Activated T-helper 17 cell treated with anti-CD3 and anti-CD28 coated beads, Interleukin-2, amount 50 U/mL, for 72 hours (primary cell): ENCODE data around the gene JAK3. TPM values are rescaled to one million over a fixed set of nuclear protein-coding genes. Genes with fewer than 3 reads are reported as not detected.

ENCODE experiments used
- ATAC-seq: fragments of 150-1000 bp; cut with Tn5 transposase; replicated peaks from 2 replicates; pipeline ENCODE4 v1.10.0; 2021; ENCODE audit warnings: mild to moderate bottlenecking, moderate library complexity
- H3K27ac Mint-ChIP-seq: one replicate; pipeline ENCODE4 v1.8.0; 2022; ENCODE audit warnings: mixed read lengths
- H3K27me3 Mint-ChIP-seq: one replicate; pipeline ENCODE4 v1.8.0; 2022; ENCODE audit warnings: mixed read lengths
- H3K36me3 Mint-ChIP-seq: one replicate; pipeline ENCODE4 v1.8.0; 2022; ENCODE audit warnings: low read depth, mild to moderate bottlenecking, mixed read lengths
- H3K4me1 Mint-ChIP-seq: one replicate; pipeline ENCODE4 v1.8.0; 2022; ENCODE audit warnings: mixed read lengths
- H3K4me3 Mint-ChIP-seq: one replicate; pipeline ENCODE4 v1.8.0; 2022; ENCODE audit warnings: mild to moderate bottlenecking, mixed read lengths
- H3K9me3 Mint-ChIP-seq: one replicate; pipeline ENCODE4 v1.8.0; 2022; ENCODE audit warnings: mixed read lengths
- total RNA-seq, 2 donors: library from RNA; stranded (reverse); gene quantifications; one replicate each; pipeline ENCODE4 v1.2.3, GENCODE V29; 2022

Gene JAK3
- total RNA-seq, 2 donors from 2014 or later, result 186 to 250 TPM

- peak; percentile 8 for ATAC-seq
- no peak within 1 kb of the TSS for H3K27ac Mint-ChIP-seq
- no peaks in the 10 kb centered on the region for H3K27me3 Mint-ChIP-seq
- no peaks in the 10 kb centered on the region for H3K9me3 Mint-ChIP-seq
- peaks cover 5% of the 10 kb centered on the region for H3K36me3 Mint-ChIP-seq
- H3K4me3 Mint-ChIP-seq, result peak within 1 kb of the TSS; percentile 79
- no peaks in the 10 kb centered on the region for H3K4me1 Mint-ChIP-seq
Observed at GRCh38 chr19:17871878-17872250, 24.1 kb upstream of the JAK3 start, which contains the start of gene SLC5A5. TSS of gene SLC5A5 (plus strand) at chr19:17871945. CDS start at chr19:17872320, 375 bp downstream.

GRCh38 chr19:17871032-17871877 is 23.5 kb upstream of the JAK3 start:
- H3K4me3 Mint-ChIP-seq, result peak overlapping the region; percentile 79
- H3K9me3 Mint-ChIP-seq, result no peaks in the 10 kb centered on the region
- H3K27me3 Mint-ChIP-seq, result no peaks in the 10 kb centered on the region
- H3K36me3 Mint-ChIP-seq, result peaks cover 5% of the 10 kb centered on the region
- H3K4me1 Mint-ChIP-seq, result no peaks in the 10 kb centered on the region
- ATAC-seq, result no peak
- H3K27ac Mint-ChIP-seq, result no peak overlapping the region

- Mint-ChIP-seq H3K27ac (no peak overlapping the region), H3K27me3 (no peaks in the 10 kb centered on the region), H3K9me3 (no peaks in the 10 kb centered on the region), H3K4me1 (no peaks in the 10 kb centered on the region), H3K4me3 (no peak overlapping the region), H3K36me3 (peaks cover 17% of the 10 kb centered on the region)
- no peak for ATAC-seq
Observed at GRCh38 chr19:17869114-17869608, 21.4 kb upstream of the JAK3 start.

- H3K27ac Mint-ChIP-seq, result no peak overlapping the region
- no peaks in the 10 kb centered on the region for H3K4me1 Mint-ChIP-seq
- H3K9me3 Mint-ChIP-seq, result no peaks in the 10 kb centered on the region
- H3K36me3 Mint-ChIP-seq, result peaks cover 22% of the 10 kb centered on the region
- H3K27me3 Mint-ChIP-seq, result no peaks in the 10 kb centered on the region
- ATAC-seq, result no peak
- no peak overlapping the region for H3K4me3 Mint-ChIP-seq
Observed at GRCh38 chr19:17868669-17869068, 20.9 kb upstream of the JAK3 start.

DNA sequence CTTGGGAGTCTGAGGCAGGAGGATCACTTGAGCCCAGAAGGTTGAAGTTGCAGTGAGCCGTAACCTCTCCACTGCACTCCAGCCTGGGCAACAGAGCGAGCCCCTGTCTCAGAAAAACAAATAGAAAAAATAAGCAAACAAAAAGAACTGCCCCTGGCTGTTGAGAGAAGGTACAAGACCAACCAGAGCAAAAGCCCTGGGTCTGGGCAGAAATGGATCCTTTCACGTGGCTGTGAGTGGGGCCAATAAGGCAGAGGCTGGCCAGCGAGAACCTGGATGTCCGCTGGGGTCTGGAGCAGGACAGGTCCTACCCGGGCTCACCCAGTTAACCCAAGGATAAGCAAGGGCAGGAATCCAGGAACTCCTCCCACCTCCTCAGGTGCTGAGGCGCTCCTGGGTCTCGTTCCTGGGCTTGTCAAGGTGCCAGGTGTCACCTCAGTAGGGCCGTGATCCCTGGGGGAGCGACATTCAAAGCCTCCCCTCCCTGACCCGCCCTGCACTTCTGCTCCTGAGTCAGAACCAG is 19.2 kb upstream of the JAK3 start:
- H3K4me1 Mint-ChIP-seq, result no peaks in the 10 kb centered on the region
- no peak overlapping the region for H3K27ac Mint-ChIP-seq
- no peak for ATAC-seq
- no peak overlapping the region for H3K4me3 Mint-ChIP-seq
- H3K27me3 Mint-ChIP-seq, result no peaks in the 10 kb centered on the region
- H3K36me3 Mint-ChIP-seq, result peaks cover 38% of the 10 kb centered on the region
- no peaks in the 10 kb centered on the region for H3K9me3 Mint-ChIP-seq

DNA sequence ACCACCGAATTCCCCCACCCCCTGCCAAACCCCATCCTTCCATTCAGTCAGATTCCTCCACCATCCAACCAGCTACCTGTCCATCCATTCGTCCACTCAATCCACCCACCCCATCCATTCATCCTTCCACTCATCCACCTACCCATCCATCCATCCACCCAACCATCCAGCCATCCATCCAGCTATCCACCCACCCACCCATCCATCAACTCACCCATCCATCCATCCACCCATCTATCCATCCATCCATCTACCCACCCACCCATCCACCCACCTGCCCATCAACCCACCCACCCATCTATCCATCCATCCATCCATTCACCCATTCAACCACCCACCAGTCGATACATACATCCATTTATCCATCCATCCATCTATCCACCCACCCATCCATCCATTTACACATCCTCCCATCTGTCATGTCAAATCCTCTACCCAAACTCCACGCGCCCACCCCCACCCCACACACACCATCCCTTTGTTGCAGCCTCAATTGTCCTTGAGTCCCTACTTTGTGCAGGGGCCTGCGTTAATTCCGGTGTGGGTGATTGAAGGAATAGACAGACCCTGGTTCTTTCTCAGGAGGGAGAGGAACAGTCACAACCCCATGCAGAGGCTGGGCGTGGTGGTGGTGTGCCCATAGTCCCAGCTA is 18.7 kb upstream of the JAK3 start:
- H3K9me3 Mint-ChIP-seq, result no peaks in the 10 kb centered on the region
- H3K27ac Mint-ChIP-seq, result no peak overlapping the region
- H3K4me1 Mint-ChIP-seq, result peaks cover 2% of the 10 kb centered on the region
- ATAC-seq, result no peak
- H3K4me3 Mint-ChIP-seq, result no peak overlapping the region
- no peaks in the 10 kb centered on the region for H3K27me3 Mint-ChIP-seq
- H3K36me3 Mint-ChIP-seq, result peaks cover 44% of the 10 kb centered on the region

DNA sequence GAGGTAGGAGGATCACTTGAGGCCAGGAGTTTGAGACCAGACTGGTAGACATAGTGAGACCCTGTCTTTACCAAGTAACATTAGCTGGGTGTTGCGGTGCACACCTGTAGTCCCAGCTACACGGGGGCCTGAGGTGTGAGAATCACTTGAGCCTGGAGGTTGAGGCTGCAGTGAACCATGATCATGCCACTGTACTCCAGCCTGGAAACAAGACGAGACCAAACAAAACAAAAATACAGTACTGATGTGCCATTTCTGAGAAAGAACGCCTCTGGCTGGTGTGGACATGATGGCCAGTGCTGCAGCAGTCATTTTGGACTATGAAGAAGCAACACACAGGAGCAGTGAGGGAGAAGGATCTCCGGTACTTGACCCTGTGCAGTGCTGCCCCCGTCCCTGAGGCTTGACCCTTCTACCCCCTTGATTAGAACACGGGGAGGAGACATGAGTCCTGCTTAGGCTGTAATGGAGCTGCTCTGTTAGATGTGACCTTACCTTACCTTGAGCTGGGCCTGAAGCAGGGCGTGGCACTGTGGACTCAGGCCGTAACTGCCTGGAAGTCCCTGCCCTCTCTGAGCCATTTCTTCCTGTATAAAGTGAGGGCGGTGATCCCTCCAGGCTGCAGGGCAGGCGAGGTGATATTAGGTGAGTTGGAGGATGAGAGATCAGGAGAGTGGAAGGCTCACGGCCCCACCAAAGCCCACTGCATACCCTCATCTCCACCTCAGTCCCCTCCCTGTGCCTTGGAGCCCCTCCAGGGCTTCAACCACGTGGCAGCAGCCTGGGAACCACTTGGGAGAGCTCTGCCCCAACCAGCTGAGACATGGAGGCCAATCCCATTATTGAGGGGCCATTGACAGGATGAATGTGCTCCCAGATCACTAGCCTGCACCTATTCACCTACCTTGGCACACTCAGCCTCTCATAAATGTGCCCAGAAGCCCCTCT is 17.9 kb upstream of the JAK3 start:
- peak overlapping the region; percentile 70 for H3K27ac Mint-ChIP-seq
- peaks cover 48% of the 10 kb centered on the region for H3K36me3 Mint-ChIP-seq
- no peaks in the 10 kb centered on the region for H3K9me3 Mint-ChIP-seq
- H3K4me3 Mint-ChIP-seq, result no peak overlapping the region
- H3K27me3 Mint-ChIP-seq, result no peaks in the 10 kb centered on the region
- ATAC-seq, result peak; percentile 8
- peaks cover 8% of the 10 kb centered on the region for H3K4me1 Mint-ChIP-seq

GRCh38 chr19:17863520-17864182 is 15.9 kb upstream of the JAK3 start:
- Mint-ChIP-seq H3K9me3 (no peaks in the 10 kb centered on the region), H3K27ac (peak overlapping the region; percentile 67), H3K36me3 (peaks cover 61% of the 10 kb centered on the region), H3K4me3 (peak overlapping the region; percentile 23), H3K4me1 (peaks cover 16% of the 10 kb centered on the region), H3K27me3 (no peaks in the 10 kb centered on the region)
- ATAC-seq, result no peak

DNA sequence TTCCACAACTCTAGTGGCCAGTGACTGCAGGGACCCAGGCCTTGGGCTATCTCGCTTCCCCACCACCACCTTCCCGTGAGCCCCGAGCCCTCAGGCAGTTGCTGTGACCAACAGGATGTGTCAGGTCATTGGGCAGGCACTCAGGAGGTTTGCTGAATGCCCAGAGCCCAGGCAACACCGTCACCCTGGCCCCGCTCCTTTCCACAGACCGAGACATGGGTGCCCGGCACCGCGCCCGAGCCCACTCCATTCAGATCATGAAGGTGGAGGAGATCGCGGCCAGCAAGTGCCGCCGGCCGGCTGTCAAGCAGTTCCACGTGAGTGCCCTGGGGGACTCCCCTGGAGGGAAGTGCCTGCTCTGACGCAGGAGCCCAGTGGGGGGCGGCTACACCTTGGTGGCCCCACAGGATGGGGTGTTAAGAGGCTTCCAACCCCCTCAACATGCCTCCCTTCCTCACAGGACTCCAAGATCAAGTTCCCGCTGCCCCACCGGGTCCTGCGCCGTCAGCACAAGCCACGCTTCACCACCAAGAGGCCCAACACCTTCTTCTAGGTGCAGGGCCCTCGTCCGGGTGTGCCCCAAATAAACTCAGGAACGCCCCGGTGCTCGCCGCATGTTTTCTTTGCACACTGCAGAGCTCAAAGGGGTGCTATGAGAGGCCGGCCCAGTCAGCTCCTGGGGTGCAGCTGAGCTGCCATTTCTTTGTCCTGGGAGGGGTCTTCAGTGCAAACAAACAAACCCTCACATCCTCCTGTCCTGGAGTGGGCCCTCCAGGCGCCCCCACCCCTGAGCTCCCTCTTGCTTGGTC is 15.1 kb upstream of the JAK3 start:
- Mint-ChIP-seq H3K27me3 (no peaks in the 10 kb centered on the region), H3K4me3 (peak overlapping the region; percentile 96), H3K9me3 (no peaks in the 10 kb centered on the region), H3K4me1 (peaks cover 16% of the 10 kb centered on the region), H3K27ac (peak overlapping the region; percentile 68), H3K36me3 (peaks cover 61% of the 10 kb centered on the region)
- ATAC-seq, result no peak

DNA sequence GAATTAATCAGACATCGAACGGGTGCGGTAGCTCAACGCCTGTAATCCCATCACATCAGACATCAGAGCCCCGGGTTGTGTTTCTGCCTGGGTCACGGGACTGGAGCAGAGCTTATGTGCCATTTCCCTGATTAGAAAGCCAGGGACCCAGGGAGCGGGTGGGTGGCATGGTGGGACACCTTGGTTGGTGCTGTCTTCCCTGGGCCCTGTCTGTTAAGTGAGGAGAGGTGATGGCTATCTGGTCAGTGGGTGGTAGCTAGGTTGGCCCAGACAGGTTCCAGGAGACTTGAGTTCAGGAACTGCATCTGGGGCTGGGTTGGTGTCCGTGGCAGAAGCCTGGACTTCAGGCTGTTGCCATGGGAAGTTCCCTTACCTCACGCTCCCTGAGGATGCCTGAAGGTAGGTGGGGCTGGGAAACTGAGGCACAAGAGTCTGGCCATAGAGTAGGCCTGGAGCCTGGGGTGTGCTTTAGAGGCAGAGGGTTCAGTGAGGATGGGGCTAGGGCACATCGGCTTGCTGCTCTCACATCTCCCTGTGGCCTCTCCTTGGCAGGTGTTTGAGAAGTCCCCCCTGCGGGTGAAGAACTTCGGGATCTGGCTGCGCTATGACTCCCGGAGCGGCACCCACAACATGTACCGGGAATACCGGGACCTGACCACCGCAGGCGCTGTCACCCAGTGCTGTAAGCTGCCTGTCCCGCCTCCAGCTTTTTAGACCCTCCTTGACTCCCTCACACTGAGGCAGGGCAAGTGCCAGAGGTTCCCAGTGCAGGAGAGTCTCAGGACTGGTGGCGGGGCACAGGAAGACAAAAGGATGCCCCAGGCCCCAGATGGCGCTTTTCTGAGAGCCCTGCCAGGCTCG is 14.0 kb upstream of the JAK3 start:
- H3K36me3 Mint-ChIP-seq, result peaks cover 61% of the 10 kb centered on the region
- no peaks in the 10 kb centered on the region for H3K27me3 Mint-ChIP-seq
- H3K27ac Mint-ChIP-seq, result peak overlapping the region; percentile 99
- no peak for ATAC-seq
- H3K4me1 Mint-ChIP-seq, result peaks cover 16% of the 10 kb centered on the region
- H3K4me3 Mint-ChIP-seq, result peak overlapping the region; percentile 96
- H3K9me3 Mint-ChIP-seq, result no peaks in the 10 kb centered on the region

DNA sequence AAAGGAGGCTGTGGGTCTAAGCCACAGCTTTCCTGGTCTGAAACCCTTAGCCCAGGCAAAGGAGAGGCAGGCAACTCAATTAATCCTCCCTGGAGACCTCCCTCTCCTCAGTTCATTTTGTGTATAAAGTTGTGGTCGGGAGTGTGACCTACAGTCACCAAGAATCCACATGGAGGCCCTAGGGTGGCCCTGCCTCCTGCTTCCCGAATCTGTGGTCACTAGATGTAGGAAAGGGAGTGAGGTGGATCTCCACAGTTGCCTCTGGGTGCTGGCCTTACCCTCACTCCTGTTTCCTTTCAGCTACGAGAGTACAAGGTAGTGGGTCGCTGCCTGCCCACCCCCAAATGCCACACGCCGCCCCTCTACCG is 13.2 kb upstream of the JAK3 start:
- peak overlapping the region; percentile 96 for H3K4me3 Mint-ChIP-seq
- peaks cover 61% of the 10 kb centered on the region for H3K36me3 Mint-ChIP-seq
- peak overlapping the region; percentile 99 for H3K27ac Mint-ChIP-seq
- H3K9me3 Mint-ChIP-seq, result no peaks in the 10 kb centered on the region
- H3K4me1 Mint-ChIP-seq, result peaks cover 16% of the 10 kb centered on the region
- H3K27me3 Mint-ChIP-seq, result no peaks in the 10 kb centered on the region
- no peak for ATAC-seq

DNA sequence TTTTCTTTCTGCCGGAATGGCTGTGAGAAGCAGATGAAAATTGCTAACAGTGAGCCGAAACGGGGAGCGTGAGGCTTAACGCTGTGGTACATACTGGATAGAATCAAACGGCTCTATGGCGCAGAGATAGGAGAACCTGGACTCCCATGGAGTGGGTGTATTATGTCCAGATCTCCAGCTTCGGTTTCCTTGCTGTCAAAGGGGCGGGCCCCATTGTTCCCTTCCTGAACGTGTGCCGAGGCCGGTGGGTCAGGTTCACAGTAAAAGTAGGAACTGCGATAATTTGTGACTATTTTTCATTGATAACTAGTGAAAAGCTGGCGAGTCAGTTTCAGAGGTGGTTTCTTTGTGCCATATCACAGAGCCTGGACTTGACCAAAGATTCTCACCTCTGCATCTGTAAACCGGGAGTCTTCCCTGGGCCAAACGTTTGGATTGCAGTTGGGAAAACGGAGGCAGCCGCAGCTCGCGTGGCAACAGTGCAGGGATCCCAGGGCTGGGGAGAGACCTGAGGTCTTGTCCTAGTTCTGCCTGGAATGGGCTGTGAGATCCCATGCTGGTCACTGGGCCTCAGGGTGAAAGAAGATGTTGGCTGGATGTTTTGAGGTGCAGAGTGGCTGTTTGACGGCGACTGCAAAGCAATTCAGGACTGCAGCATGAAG is 12.7 kb upstream of the JAK3 start:
- H3K9me3 Mint-ChIP-seq, result no peaks in the 10 kb centered on the region
- H3K36me3 Mint-ChIP-seq, result peaks cover 61% of the 10 kb centered on the region
- no peak for ATAC-seq
- peak overlapping the region; percentile 99 for H3K27ac Mint-ChIP-seq
- no peaks in the 10 kb centered on the region for H3K27me3 Mint-ChIP-seq
- peaks cover 19% of the 10 kb centered on the region for H3K4me1 Mint-ChIP-seq
- H3K4me3 Mint-ChIP-seq, result peak overlapping the region; percentile 96
